Fibroblast of peridontal ligament (primary cell): Measurements from ENCODE around the gene OSM.

Experiments used
- DNase-seq: peaks from one replicate; pipeline ENCODE4 v3.0.0-alpha.2; 2010; ENCODE audit errors: extremely low read depth

Gene OSM

GRCh38 chr22:30262917-30263741 lies 3.5 kb downstream of the OSM start:
- peak; percentile 65 for DNase-seq

GRCh38 chr22:30262112-30262511 lies 4.5 kb downstream of the OSM start:
- DNase-seq = no peak

GRCh38 chr22:30261134-30261533 lies 5.5 kb downstream of the OSM start:
- no peak for DNase-seq

- no peak for DNase-seq
These were observed 6.0 kb downstream of the OSM start for GRCh38 chr22:30260682-30261081.

- DNase-seq = no peak
These were observed 6.4 kb downstream of the OSM start for GRCh38 chr22:30260276-30260675.

- no peak for DNase-seq
These were observed 12.3 kb downstream of the OSM start for GRCh38 chr22:30254314-30254713.

GRCh38 chr22:30253205-30253852 lies 13.3 kb downstream of the OSM start:
- DNase-seq = peak; percentile 55

GRCh38 chr22:30252411-30253204 lies 14.0 kb downstream of the OSM start:
- DNase-seq = no peak

- DNase-seq = no peak
These were observed 14.9 kb downstream of the OSM start for GRCh38 chr22:30251711-30252110.

GRCh38 chr22:30250661-30251267 lies 15.9 kb downstream of the OSM start:
- no peak for DNase-seq

GRCh38 chr22:30250039-30250565 lies 16.5 kb downstream of the OSM start:
- no peak for DNase-seq

- DNase-seq = no peak
These were observed 17.3 kb downstream of the OSM start for GRCh38 chr22:30249049-30250038.

GRCh38 chr22:30248484-30248883 lies 18.2 kb downstream of the OSM start:
- DNase-seq = no peak

- DNase-seq = no peak
These were observed 18.7 kb downstream of the OSM start for GRCh38 chr22:30247974-30248373.

- DNase-seq = no peak
These were observed 19.1 kb downstream of the OSM start for GRCh38 chr22:30247561-30247960.

GRCh38 chr22:30246814-30247376 lies 19.8 kb downstream of the OSM start:
- no peak for DNase-seq

GRCh38 chr22:30245985-30246813 lies 20.5 kb downstream of the OSM start, which contains the start of gene LIF:
LIF (minus strand) TSS chr22:30246759; CDS start chr22:30246695, 64 bp downstream.
- peak; percentile 82 for DNase-seq

GRCh38 chr22:30245181-30245984 lies 21.3 kb downstream of the OSM start:
- DNase-seq = no peak
